Left ventricle myocardium superior (tissue), 1 donor: ENCODE measurements around the gene LYRM4. TPM values are rescaled to one million over a fixed set of nuclear protein-coding genes. Genes with fewer than 3 reads are reported as not detected.

ENCODE experiments used
- ATAC-seq: fragments of 200-7000 bp; cut with Tn5 transposase; one replicate; pipeline ENCODE4 v1.9.1; 2020; ENCODE audit warnings: mild to moderate bottlenecking, moderate library complexity
- DNase-seq: peaks from one replicate; pipeline ENCODE4 v3.0.0-alpha.2; 2020
- intact Hi-C: fragments of 100-400 bp; cut with micrococcal nuclease; formaldehyde crosslinking; loops from one replicate; pipeline ENCODE4 v1.11.0; 2022
- total RNA-seq: library from RNA; stranded (reverse); fragmentation: NEBNext Ultra II Directional; extraction: Animal tissue kit (Norgen Biotek cat#: 25700); gene quantifications from one replicate; pipeline ENCODE4 v1.2.1, GENCODE V29; 2021
- donor health status: DM: no; HTN: yes; CAD: no; lungs with severe emphysema.

Gene LYRM4
- total RNA-seq, 1 donor from 2014 or later, result 26.6 TPM

DNA sequence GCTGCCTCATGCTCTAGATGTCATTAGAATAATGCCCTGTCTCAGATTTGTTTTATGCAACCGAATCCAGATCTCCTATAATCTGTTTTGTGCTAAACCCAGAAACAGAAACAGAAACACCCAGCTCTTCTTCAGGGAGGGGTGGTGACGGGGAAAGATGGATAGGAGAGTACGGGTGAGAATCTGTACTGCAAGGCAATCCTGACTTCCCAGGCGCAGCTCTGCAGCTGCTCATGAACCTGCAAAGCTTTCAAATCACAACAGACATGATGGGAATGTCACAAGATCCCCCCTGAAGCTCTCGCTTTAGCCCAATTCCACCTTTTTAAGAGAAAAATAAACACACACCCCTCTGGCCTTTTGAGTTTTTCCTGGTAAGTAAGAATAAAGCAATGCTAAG is 104.1 kb downstream of the LYRM4 start:
- no peak for DNase-seq
- intact Hi-C loops, result no loop called here
- no peak for ATAC-seq

DNA sequence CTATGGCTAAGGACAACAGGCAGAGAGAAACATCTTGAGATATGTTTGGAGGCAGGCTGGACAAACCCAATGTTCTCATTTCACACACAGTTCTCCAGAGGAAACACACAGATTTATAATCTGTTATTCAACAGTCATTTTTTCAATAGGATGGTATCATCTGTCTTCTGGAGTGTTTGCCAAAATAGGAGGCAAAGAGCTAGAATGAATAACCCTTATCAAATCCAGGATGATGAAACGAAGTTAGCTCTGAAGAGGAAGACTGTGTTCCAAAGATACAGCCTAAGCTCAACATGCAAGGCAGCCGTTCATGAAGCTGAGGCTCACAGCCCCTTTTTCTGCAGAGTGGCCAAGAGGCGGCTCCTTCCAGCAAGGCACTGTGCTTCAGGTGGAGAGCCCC is 104.8 kb downstream of the LYRM4 start:
- intact Hi-C loops, result no loop called here
- DNase-seq, result no peak

DNA sequence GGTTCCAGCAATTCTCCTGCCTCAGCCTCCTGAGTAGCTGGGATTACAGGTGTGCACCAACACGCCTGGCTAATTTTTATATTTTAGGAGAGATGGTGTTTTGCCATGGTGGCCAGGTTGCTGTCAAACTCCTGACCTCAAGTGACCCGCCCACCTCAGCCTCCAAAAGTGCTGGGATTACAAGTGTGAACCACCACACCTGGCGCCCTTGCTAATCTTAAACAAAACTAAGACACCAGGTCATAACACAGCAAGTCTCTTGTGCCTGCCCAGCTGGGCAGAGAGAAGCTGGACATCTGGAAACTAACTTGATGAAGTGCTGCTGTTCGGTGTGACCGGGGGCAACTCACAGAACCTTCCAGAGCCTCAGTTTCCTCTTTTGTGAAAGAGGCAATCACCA is 107.6 kb downstream of the LYRM4 start:
- intact Hi-C loops, result no loop called here
- no peak for DNase-seq
- ATAC-seq, result no peak

More for the DNA sequence above, 104.8 kb downstream of the LYRM4 start:
- ATAC-seq, result no peak

DNA sequence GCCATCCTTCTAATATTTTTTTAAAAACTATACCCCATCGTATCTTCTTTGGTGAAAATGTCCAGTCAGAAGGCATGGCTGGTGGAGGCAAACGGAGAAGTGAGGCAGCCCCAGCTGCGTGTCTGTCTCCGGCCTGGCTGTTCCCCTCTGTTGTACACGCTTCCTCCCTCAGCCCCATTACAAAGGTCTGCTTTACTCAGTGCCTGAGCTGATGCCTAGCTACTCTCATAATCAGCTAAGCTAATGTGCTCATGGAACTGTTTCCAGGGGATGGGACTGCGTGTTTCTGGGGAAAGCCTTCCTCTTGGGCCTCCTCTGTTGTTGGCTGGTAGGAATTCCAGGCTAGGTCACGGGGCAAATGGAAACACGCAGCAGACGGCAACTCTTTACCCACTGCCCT is 108.3 kb downstream of the LYRM4 start:
- intact Hi-C loops, result no loop called here
- DNase-seq, result no peak
- no peak for ATAC-seq

DNA sequence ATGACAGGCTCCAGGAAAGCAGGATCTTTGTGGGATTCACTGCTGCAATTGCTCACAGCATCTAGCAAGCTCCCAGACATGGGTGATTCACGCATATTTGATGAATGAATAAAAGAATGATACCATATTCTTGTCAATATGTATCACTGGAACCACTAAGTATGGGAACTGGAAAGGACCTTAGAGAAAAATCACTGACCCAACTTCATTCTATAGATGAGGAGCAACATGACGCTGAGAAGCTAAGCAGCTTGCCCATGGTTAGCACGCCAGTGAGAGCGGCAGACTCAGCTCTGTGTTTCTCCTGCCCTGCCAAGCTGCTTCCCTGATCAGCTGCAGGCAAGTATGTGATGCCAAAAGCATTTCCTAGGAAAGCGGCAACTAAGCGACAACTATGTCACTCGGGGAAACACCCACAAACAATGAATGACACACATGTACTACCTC is 108.8 kb downstream of the LYRM4 start:
- ATAC-seq, result no peak
- intact Hi-C loops, result no loop called here
- no peak for DNase-seq

DNA sequence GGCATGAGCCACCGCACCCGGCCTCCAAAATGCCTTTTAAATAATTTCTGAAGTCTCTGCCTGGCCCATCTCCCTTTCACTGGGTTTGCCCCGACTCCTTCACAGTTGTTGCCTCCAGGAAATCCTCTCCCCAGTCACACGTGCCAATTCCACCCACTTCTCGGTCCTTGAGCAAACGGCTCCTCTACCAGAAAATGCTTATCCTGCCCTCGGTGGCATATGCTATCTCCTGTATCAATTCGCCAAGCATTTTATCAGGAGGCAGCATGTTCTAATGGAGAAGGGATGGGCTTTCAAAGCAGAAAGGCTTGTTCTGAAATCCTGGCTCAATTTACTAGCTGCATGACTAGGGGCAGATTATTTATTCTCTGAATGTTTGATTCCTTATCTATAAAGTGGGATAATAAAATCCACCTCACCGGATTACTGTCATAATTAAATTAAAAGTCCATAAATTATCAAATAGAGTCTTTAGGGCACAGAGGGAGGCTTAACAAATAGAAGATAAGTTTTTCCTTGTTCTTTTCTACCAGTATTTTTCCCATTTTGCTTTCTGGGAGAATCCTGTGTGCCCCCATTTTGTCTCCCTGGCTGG is 109.3 kb downstream of the LYRM4 start:
- ATAC-seq, result no peak
- no peak for DNase-seq
- intact Hi-C loops, result no loop called here

DNA sequence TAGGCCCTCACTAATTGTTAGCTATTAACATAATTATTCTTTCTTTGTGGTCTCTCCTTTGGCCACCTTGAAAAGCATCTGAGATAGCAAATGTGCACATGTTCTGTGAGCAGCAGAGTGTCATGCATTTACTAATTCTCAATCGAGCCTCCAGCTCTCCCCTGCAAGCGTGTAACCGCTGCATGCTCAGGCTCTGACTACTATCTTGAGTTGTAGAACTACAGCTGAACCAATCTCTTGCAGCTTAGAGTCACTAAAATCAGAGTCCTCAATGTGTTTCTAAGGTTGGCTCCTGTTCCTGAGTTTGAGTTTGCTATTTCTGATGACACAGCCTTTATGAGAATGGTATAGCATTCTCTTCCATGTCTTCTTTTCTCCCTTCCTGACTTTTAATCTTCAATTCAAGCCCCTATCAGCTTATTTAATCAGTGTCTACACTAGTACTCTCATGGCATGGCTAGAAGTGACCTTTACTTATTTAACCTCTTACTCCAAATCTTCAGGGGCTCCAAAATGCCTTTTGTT is 110.1 kb downstream of the LYRM4 start:
- DNase-seq, result no peak
- ATAC-seq, result no peak
- intact Hi-C loops, result no loop called here

DNA sequence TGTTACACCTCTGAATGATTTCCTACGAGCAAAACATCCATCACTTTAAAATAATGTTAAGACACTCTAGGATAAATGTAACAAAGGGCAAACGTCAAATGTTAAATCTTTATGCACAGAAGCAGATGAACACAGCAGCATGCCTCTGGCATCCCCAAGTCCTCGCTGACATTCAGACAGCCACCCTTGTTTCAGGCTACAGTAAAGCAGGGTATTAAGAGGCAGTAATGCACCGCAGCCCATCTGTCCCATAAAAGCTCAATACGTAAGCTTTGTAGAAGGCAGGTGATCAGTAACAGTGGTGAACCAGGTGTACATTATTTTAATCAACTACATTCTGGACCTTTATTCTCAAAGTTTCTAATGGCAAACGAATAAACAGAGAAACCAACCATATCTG is 110.9 kb downstream of the LYRM4 start:
- DNase-seq (no peak), ATAC-seq (no peak)
- intact Hi-C loops, result no loop called here

DNA sequence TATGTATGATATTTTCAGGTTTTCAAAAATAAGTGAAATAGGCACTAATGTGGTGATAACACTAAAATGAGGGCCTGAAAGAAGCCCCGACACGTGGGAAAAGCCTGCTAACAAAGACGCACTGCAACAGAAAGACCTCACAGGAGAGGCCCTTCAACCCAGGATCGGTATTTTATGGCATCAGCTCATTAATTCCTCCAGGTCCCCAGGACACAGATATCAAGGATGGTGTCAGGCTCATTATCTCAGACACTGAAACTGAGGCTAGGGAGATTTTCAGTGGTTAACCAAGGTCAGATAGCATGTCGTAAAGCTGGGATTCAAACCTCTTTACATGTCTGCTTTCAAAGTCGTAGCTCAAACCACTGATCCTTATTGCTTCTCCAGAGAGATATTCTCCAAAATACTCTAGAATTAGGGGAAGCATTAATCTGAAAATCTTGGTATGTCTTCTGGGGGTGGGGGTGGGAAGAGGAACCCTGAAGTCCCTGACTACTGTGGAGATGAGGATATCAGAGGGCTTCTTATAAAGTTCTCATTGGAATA is 111.5 kb downstream of the LYRM4 start:
- intact Hi-C loops, result no loop called here
- DNase-seq, result no peak
- no peak for ATAC-seq

DNA sequence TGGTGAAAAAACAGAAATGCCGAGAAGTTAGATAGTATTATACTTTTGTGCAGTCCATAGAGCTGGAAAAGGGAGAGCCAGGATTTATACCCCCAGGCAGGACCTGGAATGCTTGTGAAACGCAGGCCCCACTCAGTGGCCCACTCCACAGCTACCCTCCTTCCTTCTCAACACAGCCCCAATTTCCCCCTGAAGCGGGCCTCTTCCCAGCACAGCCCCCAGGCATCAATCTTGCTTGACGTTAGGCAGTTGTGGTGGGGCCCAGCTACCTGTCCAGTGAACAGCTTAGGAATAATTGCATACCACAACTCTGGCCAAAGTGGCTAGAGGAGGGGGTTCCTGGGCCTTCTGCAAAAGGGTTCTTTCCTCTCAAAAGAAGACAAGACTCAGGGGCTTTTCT is 114.4 kb downstream of the LYRM4 start:
- DNase-seq (no peak), ATAC-seq (no peak)
- intact Hi-C loops, result no loop called here

DNA sequence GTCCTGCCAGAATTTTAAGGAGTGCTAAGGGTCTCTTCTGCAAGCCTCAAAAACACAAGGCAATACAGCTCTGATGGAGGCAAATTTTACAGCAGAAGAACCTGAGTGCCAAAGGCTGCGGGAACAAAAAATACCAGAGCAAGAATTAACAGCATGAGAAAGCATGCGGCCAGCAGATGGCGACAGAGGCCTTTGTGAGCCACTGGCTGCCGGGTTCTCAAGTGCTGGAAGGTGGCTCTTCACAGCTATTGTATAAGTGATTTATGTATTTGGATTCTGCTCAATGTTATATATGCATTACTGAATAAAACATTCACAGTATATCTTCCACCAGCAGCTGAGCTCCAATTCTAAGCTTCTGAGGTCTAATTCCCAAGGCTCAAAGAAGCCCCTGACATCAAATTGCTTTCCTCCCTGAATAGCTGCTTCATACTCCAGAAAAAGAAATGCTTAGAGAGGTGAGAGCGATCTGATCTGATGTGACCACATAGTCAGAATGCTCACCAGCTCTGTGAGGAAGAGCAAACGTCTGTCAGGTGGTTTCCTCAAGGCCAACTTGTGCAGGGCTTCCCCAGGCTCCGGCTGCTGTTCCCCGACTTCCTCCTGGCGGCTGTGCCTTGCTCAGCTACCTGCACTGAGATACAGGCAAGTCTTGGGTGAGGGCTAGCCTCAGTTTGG is 117.0 kb downstream of the LYRM4 start:
- intact Hi-C loops, result loop anchor here (5.0 kb wide), 1 partner anchor 259 kb away; no protein-coding TSS in a partner anchor
- peak; percentile 85 for ATAC-seq
- DNase-seq, result peak; percentile 94

DNA sequence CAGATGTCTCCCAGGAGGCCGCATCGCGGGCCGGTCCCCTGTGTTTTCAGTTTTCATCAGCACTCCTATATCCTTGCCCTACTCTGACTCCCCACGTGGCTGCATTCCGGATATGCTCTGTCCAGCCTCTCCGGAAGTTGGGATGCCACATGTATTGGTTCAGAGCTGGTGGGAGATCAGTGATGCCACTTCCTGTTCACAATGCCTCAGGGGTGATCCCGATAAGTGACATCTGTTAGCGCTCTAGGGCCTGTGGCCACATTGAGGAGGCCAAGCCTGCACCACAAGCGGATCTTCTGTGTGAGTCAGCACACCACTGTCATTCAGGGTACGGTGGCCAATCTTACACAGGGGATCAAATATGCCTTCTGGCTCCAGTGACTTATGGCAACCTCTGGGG is 117.8 kb downstream of the LYRM4 start:
- ATAC-seq (no peak), DNase-seq (no peak)

DNA sequence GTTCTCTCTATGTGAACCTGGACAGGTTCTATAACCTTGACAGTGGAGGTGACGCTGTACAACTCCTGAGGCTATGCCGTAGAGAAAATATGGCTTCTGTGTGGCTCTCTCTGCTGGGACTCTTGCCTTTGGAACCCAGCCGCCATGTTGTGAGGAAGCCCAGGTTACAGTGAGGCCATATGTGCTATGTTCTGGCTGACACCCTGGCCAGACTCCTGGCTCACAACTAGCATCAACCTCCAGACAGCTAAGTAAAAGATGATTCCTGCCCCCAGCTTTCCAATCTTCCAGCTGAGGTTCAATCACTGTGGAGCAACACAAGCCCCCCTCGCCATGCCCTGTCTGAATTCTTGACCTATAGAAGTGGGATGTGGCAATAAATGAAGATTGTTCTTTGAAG is 118.6 kb downstream of the LYRM4 start:
- intact Hi-C loops, result loop anchor here (5.0 kb wide), 1 partner anchor 260 kb away; no protein-coding TSS in a partner anchor
- no peak for DNase-seq
- no peak for ATAC-seq

More for the DNA sequence above, 117.8 kb downstream of the LYRM4 start:
- intact Hi-C loops, result loop anchor here (5.0 kb wide), 1 partner anchor 259 kb away; no protein-coding TSS in a partner anchor

DNA sequence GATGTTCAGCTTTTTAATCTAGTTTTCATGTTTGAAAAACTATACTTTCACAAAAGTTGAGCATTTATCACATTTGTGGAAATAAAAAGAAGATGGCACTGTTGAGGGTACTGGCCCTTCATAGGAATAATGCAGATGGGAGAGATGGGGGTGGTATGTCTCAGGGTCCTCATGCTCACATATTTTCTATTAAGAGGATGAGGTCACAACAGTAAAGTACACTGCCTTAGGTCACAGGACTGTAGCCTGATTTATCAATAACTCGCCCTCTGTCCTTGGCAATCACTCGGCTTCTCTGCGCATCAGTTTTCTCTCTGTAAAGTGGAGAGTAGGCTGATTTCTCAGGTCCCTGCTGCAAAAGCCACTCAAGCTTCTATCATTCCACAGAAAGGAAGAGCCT is 119.7 kb downstream of the LYRM4 start:
- ATAC-seq, result no peak
- intact Hi-C loops, result loop anchor here (5.0 kb wide), 1 partner anchor 261 kb away; no protein-coding TSS in a partner anchor
- no peak for DNase-seq

DNA sequence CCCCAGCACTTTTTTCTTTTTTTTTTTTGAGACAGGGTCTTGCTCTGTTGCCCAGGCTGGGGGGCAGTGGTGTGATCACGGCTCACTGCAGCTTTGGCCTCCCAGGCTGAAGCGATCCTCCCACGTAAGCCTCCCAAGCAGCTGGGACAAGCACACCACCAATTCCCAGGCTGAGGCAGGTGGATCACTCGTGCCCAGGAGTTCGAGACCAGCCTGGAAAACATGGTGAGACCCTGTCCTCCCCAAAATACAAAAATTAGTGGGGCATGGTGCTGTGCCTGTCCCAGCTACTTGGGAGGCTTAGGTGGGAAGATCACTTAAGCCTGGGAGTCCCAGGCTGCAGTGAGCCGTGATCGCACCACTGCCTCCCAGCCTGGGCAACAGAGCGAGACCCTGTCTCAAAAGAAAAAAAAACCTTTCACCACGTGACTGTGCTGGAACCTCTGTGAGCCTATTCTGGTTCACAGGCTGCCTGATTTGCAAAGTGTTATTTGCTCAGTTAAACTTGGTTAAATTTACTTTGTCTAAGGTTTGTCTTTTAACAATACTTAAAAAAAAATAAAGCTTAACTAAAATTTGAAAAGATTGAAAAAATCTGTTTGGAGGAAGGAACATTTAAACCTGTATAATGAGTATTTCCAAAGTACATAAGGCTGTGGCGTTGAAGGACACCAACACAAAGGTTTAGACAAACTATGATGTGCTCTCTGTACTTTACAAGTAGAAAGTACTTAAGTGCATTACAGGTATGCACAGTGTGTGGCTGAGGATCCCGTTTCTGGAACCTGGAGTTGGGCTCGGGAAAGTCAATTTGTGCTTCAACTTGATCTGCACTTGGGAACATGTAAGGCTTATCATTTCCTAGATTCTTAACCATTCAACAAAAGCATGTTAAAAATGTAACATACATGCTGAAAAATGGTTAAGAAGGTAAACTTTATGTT is 120.7 kb downstream of the LYRM4 start:
- ATAC-seq (no peak), DNase-seq (no peak)
- intact Hi-C loops, result loop anchor here (5.0 kb wide), 1 partner anchor 262 kb away; no protein-coding TSS in a partner anchor

DNA sequence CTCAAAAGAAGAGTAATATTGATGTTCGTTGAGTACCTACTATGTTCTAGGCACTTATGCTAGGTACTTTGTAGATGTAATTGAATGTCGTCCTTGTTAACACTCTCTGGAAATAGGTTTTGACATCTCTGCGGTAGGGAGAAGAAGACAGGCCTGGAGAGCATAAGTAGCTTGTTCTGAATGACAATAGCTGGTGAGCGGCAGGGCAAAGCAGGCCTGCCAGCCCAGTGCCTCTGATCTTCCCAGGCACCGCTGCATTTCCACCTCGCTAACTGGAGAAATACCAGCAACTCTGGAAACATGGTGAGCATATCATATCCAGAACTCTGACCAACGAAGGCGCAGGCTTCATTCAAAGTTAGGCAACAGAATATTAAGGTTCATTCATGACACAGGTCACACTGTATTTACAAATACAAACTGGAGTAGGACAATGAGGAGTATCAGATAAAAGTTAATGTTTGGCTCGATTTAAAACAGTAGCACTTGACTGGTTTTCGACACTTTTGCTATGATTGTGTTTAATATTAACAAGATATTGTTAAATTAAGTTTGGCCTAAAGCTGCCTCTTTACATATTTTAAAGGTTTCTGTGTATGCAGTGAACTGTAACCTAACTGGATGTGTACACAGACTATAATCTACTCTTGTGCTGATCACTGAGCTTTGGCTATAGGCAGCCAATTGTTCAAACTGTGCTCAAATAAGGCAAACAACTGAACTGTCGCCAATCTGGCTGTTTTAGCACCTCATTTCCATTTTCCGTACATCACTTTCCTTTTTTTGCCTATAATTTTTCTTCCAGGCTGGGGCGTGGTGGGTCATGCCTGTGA is 121.5 kb downstream of the LYRM4 start:
- no peak for DNase-seq
- ATAC-seq, result no peak
- intact Hi-C loops, result no loop called here

DNA sequence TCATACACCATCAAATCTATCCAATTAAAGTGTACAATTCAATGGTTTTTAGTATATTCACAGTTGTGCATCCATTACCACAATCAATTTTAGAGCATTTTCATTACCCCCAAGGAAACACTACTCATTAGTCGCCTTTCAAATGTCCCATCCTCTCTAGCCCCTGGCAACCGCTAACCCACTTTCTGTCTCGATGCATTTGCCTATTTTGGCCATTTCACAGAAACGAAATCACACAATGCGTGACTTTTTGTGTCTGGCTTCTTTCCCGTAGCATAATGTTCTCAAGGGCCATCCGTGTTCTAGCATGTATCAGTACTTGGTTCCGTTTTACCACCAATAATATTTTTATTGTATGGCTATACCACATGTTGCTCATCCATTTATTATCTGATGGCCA is 123.9 kb downstream of the LYRM4 start:
- ATAC-seq (no peak), DNase-seq (no peak)
- intact Hi-C loops, result no loop called here

DNA sequence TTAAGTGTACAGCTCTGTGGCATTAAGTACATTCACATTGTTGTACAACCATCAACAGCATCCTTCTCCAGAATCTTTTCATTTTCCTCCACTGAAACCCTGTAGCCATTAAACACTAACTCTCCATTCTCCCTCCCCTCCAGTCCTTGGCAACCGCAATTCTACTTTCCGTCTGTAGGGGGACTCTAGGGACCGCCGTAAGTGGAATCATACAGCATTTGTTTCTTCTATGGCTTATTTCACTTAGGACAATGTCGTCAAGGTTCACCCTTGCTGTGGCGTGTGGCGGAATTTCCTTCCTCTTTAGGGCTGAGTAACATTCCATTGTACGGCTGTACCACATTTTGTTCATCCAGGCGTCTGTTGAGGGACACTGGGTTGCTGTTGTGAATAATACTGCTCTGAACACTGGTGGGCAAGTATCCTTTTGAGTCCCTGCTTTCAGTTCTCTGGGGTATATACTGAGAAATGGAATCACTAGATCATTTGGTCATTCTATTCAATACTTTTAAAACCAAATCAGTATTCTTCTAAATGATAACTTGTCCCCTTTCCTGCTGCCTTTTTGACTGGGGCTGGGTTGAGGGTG is 124.9 kb downstream of the LYRM4 start:
- DNase-seq, result no peak
- ATAC-seq, result peak; percentile 34
- intact Hi-C loops, result no loop called here
